SIG-M5 treated with dmso at 0.1 percent for 504 hours (cell line): ENCODE data around the gene HDAC9.
"Not testable (repeated sequence)": the region's sequence is repeated elsewhere in the genome, so short reads cannot be mapped to it uniquely, and the experiment has no call there.

Source experiments
- DNase-seq: peaks from one replicate; lab custom pipeline; 2025; ENCODE audit not compliant: unreplicated experiment; lab: John Stamatoyannopoulos, UW

The HDAC9 gene

DNA sequence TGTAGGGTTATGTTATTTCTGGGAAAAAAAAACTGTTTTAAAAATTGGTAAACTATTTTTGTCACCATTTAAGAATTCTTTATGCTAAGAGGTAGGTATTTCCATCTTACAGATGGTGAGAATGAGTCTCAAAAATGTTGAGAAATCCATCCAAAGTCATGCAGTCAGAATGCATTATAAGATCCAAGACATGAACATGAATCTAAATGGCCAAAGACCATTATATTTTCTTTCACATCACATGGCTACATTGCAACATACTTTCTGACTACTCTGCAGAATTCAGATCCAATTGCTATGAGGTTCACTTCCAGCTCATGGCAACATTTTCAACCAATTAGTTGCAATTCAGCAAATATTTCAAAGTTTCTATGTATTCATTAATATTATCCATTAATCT, 440.7 kb downstream of the HDAC9 start:
- no peak for DNase-seq

DNA sequence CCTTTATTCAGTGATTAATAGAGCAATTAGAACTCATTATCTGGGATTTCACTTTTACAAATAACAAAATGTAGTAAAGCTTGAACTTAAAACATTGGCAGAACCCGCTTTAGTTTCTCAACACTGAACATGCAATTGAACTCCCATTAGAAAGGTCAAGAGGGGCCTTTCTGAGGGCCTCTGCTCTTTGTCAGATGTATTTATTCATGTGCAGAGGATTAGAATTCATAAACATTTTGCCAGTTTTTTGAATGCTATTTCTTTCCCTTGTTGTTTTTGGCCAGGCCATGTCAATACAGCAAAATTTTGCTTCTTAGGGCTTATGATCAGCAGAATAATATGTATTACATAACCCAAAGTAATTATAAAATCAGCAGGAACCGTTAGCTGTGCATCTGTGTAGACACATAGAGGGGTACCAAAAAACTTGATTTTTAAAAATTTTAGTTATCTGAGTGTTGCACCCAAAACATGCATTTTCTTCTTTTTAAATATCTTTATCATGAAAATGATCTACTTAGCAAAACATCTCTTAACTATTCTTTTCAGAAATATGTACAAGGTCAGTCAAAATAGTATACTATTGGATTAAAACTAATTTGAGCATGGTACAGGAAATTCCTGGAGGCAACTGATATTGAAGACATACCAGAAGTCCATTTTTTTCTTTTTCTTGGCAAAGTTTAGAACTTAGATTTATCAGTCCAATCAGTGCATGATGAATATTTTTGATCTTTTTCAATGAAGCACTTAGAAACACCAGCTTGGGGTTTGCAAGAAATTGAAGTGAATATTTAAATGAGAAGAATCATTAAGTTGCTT, 444.4 kb downstream of the HDAC9 start:
- no peak for DNase-seq

DNA sequence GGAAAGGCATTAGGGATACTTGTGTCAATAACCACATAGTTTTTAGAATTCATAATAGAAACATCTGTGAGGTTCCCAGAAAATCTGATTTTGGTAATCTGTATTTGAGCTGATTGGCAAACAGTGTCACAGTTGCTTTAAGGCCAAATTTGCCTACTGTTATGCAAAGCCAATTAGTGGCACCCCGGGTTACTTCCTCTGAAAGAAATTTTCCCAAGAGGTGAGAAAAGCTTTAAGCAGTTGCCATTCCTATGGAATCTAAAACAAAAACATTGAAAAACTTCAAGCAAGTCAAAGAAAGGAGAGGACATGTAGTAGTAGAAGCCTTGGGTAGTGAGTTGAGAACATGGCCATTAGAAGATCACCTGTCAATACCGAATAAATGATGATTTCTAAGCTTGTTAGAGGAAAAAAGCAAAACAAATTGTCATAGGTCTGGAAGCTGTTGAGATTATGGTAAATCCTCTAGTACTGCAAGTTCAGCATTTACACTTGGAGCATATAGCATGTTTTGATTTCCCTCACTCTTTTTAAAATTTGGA, 445.1 kb downstream of the HDAC9 start:
- DNase-seq = no peak

DNA sequence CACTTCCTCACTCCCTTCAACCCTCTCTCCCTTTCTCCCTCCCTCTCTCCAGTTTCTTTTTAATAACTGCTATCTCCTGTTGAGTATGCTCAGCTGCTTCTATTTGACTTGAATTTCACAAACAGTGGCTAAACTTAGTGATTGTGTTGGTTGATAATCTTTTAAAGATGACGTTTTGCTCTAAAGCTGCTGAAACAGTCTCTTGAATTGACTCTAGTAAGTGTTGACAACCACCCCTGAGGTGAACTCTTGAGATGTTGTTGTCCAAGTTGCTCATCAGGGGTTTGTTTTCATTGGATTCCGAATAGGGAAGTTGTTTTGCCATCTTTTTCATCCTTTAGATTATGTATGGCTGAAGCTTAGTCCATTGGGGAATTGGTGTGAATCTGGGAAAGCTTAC, 445.7 kb downstream of the HDAC9 start:
- DNase-seq = no peak

DNA sequence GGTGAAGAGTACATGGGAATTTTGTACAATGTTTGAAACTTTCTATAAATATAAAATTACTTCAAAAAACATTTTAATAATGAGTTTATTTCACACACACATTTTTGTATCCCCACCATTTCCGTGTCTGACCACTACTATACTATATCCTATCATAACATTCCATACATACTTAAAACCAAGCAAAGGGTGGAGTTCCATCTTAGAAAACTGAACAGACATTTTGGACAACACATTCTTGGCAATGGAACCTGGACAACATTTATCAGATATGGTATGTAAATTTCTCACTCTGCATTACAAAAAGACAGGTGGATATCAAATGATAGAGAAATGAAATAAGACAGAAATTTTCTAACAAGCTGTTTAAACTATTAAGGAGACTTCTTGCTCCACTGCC, 453.0 kb downstream of the HDAC9 start:
- no peak for DNase-seq

DNA sequence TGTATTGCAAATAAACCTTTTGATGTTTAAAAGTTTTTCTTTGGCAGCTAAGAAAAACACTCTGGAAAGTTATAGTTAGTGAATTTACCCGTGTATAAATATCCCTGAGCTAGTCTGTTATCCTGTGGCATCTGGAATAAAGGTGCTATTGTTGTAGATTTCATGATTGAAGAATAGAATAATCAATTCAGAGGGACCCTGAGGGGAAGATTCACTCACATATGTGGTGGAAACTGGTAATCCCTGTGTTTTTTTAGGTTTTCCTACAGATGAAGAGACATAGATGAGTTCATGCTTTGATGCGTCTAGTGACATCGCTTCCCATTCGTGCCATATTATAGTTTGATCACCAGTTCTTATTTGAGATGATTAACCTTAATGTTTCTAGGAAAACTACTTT, 457.3 kb downstream of the HDAC9 start:
- DNase-seq = no peak

DNA sequence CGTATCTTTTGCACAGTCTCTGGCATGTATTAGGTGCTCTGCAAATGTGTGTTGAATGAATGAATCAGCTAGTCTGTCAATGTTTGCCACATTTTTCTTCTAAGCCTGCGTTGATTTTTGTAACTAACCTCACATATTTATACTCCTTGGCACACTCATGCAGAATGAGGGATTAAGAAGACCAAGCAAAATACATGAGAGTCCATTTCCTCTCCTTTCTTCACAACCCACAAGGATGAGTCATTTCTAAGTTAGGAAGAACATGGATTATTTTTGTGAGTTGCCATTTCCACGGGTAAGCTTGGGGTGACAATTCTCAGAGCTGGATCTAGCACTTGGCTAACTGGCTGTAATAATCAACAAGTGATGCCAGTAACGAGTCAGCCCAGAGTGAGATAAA, 463.1 kb downstream of the HDAC9 start:
- DNase-seq = no peak

DNA sequence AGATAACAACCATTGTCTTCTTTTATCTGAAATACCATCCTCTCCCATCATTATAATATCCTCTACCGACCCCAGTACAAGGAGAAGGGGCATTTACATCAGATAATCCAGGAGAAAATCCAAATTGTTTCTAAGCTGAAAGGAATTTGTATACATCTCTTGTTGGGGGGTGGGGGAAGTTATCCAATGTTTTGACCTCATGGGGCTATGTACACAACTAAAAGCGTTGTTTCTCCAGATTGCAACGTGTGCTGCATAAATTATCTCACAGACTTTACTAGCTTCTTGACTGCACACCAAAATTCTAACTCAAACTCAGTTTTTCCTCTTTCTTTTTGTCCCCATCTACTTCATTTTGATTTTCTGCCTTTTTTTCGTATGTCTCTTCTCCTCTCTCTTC, 465.2 kb downstream of the HDAC9 start:
- no peak for DNase-seq

DNA sequence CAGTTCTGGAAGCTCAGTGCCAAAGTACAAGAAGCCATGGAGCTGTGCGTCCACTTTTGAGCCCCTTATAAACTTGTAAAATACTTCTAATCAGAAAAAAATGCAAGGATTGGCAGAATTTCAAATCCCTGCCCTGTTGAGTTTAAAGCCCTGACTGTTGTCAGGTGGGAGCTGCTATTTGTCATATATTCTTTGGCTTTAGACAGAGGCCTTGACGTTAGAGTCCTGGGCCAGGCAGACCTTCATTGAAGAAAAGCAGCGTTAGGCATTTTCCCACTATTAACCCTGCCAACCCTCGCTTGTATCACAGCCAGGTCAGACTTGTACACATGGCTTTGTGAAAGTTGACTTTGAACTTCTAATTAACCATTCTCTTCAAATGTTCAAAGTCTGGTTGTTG, 466.5 kb downstream of the HDAC9 start:
- DNase-seq = no peak

DNA sequence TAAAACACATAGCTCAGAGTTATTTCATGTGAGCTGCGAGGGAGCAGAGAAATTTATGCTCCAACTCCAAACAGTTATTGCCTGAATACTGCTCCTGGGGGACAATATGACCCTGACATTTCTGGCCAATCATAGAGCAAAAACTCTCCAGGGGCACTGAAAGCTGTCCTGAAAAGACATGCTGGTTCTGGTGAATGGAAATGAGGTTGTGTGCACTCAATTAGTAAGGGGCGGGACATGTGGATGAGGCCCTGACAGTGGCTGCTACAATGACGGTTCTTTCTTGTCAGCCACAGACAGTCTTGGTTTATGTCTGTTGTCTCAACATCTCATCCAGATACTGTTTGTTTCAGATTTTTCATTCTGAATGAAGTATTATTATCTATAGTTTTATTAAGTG, 470.1 kb downstream of the HDAC9 start:
- DNase-seq = no peak

DNA sequence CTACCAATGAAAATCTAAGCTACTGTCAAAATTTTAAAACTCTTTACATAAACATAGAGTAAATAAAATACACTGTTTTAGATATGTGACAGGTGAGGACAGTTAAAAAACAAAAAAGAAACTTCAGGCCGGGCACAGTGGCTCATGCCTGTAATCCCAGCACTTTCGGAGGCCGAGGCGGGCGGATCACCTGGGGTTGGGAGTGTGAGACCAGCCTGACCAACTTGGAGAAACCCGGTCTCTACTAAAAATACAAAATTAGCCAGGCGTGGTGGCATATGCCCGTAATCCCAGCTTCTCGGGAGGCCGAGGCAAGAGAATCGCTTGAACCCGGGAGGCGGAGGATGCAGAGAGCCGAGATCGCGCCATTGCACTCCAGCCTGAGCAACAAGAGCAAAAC, 472.2 kb downstream of the HDAC9 start:
- not testable (repeated sequence) for DNase-seq

DNA sequence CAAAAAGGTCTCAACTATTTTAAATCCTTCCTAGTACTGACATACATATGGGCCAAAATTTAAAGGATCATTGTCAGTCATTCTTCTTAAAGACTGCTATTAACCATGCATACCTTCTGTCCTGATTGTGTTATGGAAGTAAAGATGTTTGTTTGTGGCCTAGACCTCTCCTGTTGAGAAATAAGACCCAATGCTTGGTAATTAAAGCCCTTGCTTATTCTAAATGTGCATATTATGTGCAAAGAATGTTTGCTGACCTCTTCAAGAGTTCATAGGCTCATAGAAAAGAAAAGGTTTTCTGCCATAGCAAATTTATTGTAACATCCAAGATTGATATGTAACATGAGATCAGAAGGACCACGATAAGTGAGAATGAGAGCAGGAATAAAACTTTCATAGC, 476.3 kb downstream of the HDAC9 start:
- no peak for DNase-seq

DNA sequence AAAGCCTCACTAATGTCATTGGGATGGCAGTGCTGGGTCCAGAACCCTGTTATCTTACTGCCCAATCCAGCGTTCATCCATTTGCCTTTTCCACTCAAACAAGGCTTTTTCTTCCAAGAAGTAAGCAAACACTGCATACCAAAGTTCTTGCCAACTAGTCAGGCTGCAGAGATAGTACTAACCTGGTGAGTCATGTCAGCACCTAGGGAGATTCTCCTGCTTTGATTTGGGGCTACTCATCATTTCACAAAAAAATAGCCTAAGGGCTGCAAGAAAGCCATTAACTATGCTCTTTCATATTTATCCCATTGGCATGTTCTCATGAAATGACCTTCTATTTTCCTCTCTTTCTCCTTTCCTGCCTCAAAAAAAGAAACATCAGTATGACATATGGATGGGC, 479.3 kb downstream of the HDAC9 start:
- no peak for DNase-seq

DNA sequence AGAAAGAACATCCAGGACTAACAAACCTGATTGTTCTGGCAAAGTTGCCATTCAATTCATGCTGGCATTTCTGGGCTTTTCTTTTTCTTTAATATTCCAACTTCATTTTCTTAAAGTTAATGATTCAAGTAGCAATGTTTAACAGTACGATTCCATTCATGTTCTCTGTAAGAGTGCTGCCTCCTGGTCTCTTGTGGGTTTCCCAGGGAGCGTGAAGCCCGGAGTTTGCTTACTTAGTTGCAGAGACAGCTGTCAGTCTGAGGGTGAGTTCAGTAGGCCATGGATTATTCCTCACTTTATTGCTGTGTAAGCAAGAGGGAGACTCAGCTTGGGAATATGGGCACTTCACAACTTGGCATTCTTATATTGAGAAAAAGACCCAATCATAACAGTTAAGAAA, 479.7 kb downstream of the HDAC9 start:
- no peak for DNase-seq

DNA sequence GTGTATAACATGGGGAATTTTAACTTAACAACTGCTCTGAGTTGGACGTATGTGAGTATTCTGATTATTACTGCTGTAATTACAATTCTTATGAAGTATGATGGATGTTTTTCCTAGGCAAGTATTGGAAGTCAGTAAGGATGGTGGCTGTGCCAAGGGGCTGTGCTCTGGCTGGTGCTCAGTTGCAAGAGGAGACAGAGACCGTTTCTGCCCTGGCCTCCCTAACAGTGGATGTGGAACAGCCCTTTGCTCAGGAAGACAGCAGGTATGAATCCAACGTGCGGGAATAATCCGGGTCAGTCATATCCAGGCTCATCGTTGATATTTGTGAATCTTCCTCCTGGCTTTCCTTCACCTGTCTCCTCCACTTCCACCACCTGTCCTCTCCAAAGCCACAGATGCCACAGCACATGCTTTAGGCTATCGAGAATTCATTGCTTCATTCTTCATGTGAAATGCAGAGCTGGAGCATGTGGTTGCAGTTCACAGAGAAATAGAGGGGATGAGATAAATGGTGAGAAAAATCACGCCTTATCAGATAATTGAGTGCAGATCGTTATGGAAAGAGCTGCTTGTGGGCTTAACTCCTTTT, 480.2 kb downstream of the HDAC9 start:
- no peak for DNase-seq

DNA sequence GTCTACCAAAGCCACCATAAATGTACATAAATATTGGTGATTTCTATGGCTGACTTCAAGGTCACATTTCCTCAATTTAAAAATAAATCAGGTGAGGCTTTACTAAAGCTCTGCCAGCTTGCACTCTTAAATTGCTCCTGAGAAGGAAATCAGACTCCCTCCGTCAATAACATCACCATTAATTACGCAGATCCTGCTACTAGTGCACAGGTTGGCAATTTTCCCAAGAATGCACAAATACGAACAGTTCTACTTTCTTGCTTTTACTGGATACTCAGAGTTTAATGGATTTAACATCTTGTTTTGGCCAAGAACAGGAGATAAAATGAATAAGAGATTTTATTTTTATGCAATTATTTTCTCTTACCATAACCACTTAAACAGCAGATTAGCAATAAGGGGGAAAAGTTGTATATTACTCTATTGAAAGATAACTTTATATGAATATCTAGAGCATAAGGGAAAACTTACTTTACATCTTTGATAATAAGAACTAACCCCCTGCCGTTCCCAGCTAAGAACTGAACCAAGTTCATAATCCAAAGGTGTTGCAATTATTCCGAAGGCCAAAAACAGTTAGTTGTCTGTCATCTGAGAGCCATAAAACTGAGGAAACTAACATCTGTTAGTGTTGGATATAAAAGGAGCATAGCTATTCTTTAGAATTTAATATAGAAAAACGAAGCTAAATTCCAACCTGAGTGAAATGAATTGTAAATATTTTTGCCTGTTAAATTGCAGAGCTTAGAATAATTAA, 481.3 kb downstream of the HDAC9 start:
- no peak for DNase-seq

DNA sequence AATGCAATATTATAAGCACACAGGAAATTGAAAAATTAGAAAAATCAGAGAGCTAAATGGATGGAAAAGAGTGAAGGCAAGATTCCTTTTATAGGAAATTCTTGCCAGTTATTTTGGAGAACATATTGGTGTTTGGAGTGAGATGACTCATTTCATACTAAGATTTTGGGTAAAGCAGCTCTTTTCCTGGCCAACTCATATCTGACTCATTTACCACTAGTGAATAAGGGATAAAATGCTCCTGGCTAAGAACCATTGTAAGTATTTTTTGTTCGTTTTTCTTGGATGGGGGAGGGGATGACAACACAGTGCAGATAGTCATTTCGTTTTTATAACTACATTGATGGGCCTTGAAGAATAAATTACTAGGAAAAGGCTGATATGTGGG, 482.6 kb downstream of the HDAC9 start:
- DNase-seq = no peak

DNA sequence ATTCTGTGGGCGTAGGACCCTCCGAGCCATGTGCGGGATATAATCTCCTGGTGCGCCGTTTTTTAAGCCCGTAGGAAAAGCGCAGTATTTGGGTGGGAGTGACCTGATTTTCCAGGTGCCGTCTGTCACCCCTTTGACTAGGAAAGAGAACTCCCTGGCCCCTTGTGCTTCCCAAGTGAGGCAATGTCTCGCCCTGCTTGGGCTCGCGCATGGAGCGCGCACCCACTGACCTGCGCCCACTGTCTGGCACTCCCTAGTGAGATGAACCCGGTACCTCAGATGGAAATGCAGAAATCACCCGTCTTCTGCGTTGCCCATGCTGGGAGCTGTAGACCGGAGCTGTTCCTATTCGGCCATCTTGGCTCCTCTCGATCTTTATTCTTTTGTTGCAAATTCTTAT, 495.2 kb downstream of the HDAC9 start:
- not testable (repeated sequence) for DNase-seq

DNA sequence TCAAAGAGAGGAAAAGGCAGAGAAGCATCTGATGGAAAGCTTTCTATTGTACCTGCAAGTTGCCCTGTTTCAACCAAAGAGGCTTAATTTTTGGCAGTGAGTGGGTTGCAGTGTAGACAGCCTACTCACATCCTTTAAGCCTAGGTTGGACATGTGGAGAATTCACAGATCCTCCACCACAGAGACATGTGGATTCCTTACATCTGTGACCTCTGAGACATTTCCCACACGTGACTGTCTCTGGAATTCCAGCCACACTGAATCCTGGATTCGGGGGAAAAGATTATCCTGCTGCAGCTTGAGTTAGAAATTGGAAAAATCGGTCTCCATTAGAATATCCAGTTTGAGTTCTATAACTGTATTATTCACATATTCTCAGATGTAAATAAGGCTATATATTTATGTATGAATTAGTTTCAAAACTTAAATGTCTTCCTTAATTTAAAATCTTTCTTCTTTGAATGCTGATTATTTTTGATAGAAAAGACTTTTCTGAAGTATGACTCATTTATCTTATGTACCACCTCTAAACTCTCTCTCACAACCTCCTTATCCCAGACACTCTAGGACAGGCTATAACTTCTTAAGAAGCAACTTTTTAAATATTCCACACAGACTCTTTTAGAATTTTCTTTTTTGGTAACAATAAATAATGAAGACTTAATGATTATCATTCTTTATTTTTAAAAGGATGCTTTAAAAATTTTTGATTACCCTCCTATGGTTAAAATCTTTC, 498.6 kb downstream of the HDAC9 start:
- no peak for DNase-seq

DNA sequence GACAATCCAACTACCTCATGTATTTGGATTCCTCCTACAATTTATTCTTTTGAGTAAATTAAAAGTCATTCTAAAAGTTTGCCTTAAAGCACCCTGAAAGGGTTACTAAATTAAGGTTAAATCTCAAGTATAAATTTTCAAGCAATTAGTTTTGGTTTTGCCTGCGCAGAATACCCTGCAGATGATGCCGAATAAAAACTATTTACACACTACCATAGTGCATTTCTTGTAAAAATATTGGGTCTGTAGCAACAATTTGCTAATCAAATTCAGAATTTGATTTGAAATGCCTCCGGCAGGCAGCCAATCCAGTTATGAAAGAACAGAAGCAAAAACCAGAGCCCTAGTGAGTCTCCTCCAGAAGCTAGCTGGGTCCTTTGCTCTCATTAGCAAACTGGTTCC, 499.7 kb downstream of the HDAC9 start:
- no peak for DNase-seq

DNA sequence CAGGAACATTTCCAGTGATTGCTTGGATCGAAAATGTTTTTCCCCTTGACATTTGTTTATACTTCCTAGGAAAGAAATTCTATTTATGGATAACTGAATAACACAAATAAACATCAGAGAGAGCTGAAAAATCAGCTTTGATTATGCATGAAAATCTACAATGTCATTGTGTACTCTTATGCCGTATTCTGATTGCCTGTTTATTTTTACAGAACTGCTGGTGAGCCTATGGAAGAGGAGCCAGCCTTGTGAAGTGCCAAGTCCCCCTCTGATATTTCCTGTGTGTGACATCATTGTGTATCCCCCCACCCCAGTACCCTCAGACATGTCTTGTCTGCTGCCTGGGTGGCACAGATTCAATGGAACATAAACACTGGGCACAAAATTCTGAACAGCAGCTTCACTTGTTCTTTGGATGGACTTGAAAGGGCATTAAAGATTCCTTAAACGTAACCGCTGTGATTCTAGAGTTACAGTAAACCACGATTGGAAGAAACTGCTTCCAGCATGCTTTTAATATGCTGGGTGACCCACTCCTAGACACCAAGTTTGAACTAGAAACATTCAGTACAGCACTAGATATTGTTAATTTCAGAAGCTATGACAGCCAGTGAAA, 500.4 kb downstream of the HDAC9 start:
- no peak for DNase-seq
